CD4-positive, alpha-beta T cell treated with Interleukin-4 for 4 hours (primary cell): ENCODE results near the gene CAPN11.

Experiments used
- DNase-seq: peaks from one replicate; pipeline ENCODE4 v3.0.0-alpha.2; 2020

The CAPN11 gene

DNA sequence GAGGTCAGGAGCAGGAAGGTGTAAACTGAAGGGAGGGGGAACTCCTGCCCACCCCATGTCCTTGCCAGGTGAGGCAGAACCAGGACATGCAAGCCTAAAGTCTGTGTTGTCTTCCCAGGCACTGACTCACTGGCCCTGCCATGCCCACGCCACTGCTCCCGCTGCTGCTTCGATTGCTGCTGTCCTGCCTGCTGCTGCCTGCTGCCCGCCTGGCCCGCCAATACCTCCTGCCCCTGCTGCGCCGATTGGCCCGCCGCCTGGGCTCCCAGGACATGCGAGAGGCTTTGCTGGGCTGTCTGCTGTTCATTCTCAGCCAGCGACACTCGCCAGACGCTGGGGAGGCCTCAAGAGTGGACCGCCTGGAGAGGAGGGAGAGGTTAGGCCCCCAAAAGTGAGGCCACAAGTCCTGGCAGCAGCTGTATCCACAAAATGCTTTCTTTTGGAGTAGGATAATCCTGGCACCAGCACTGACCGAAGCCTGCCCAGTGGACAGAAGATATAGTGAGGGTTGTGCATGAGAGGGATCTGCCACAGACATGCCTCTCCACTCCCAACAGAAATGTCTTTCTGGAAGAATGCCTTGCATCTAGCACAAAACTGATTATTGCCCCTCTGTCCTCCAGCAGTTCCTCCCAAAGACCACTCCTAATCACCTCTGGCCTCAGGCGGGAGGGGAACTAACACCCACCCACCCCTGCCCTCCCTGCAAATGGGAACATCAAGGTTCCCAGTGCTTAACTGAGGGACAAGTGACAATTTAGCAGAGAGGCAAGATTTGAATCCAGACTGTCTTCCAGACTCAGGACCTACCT, 58.9 kb downstream of the CAPN11 start:
- no peak for DNase-seq

DNA sequence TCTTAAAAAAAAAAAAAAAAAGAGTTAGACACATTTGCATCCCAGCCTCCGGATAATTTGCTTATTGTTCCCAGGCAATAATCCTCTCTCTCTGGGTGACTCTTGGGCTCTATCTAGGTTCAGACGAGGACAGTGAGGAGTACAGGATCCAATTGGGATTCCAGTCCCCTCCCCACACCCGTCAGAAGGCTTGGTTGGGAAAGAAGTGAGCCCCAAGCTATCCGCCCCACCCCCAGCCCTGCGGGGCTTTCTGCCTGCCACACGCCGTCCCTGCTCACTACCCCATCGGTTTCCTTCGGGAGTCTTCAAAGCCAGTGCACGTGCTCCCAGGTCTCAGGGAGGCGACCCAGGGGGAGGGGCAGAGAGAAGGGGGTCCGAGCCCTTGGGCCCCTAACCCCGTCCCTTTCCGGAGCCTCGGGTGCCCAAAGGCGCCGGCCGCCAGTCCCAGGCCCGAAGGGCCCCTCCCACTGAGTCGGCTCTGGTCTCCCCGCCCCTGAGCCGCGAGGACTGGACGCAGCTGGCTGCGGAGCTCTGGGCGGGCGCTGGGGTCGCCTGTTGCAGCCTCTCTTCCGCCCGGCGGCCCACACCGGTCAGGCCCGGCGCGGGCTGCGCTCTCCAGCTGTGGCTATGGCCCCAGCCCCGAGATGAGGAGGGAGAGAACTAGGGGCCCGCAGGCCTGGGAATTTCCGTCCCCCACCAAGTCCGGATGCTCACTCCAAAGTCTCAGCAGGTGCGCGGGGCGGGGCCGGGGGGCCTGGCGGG, 60.6 kb downstream of the CAPN11 start:
- DNase-seq, result no peak

DNA sequence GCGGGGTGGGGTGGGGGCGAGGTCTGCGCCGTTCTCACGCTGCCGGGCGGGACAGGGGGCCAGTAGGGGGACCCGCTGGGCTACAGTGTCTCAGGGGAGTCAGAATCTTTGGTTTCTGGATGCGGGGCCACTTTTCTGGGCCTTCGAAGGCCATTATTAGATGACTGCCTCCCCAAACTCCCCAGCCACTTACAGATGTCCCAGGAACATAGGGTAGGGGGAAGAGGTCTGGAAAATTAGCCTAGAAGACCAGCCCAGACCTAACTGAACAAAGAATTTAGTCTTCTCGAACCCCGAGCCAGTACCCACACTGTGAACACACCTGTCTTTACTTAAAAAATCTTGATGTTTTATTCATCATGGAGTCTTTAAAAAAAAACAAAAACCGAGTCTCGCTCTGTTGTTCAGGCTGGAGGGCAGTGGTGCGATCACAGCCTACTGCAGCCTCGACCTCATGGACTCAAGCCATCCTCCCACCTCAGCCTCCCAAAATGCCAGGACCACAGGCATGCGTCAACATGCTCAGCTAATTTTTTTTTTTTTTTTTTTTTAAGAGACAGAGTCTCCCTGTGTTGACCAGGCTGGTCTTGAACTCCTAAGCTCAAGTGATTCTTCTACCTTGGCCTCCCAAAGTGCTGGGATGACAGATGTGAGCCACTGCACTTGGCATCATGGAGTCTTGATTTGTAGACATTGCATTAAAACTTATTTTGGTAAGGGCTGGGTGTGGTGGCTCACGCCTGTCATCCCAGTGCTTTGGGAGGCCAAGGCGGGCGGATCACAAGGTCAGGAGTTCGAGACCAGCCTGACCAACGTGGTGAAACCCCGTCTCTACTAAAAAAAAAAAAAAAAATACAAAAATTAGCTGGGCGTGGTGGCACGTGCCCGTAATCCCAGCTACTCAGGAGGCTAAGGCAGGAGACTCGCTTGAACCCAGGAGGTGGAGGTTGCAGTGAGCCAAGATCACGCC, 61.5 kb downstream of the CAPN11 start:
- DNase-seq, result no peak

DNA sequence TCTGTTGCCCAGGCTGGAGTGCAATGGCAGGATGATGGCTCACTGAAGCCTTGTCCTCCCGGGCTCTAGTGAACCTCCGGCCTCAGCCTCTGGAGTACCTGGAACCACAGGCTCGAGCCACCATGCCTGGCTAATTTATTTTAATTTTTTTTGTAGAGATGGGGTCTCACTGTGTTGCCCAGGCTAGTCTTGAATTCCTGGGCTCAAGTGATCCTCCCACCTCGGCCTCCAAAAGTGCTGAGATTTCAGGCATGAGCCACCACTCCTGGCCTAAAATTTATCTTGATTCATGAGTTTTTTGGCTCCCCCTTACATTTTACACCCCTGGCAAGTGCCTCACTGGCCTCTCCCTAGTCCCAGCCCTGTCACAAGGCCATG, 62.3 kb downstream of the CAPN11 start:
- DNase-seq, result no peak

DNA sequence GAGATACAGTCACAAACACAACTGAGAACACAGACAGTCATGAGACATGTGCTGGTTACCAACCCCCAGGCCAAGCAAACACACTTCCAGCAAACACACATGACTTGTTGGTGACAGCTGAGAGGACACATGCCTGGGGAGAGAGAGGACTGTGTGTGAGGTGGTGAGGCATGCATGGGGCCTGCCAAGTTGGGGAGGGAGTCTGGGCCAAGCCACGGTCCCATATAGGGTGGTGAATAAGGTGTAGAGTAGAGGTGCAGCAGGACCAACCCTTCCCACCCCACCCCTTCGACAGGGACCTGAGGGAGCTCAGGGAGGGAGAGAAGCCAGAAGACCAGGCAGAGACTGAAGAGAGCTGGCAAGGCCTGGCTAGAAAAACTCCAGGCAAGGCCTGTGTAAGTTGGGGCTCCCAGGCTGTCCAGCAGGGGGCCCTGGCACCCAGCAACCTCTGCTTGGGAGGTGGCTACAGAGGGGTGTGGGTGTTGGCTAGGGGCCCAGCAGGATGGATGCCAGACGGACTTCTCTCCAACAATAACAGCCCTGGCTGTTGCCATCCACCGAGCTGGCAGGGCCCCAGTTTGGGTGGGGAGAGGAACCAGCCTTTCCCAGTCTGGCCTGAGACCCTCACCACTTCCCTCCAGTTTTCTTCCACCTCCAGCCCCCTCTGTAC, 62.8 kb downstream of the CAPN11 start:
- DNase-seq, result peak; percentile 70

DNA sequence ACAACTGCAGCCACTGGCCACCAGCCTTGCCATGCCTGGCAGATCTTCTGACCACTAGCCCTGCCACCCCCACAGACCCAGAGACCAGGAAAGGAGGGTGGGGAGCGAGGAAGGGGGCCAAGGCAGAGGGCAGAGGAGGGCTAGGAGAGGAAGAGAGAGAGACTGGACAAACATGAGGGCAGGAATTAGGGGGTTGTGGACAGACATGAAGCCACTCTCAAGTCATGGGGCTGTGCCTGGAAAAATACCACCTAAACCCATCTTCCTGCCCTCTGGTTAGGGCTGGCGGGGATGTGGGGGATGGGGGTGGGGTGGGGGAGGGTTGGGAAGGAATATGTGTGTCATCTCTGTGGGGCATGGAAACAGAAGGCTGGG, 63.3 kb downstream of the CAPN11 start:
- no peak for DNase-seq

DNA sequence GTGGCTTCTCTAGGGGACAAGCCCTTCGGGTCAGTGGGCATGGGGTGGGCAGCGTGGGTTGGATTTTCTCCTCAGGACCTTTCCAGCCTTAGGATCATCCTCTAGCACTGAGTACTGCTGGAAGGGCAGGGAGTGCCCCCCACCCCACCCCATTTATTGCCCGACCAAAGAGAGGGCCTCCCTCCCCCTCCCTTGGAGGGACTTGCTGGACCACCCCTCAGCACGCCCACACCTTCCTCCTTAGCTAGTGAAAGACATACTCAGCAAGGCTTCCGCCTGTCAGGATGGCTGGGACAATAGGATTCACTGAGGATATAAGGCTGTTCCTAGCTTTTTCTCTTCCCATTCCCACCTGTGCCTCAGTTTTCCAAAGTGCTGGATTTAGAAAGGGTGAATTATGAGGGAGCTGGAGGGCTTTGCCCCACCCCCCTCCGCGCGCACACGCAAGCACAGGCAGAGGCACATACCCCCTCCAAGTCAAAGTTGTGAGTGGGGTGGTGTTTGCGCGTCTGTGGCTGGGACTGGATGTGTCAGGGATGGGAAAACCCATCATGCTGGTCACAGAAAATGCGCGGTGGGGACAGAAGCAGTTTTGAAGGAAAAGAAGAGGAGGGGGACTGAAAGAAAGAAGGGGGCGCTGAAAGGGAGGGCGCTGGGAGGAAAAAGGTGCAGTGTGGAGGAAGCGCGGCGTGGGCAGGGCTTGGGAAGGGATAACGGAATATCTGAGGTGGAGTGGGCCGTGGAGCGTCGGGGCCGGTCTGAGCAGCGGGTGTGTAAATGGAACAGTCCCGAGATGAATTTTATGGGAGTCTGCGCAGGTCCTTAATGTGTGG, 64.1 kb downstream of the CAPN11 start:
- DNase-seq, result no peak

DNA sequence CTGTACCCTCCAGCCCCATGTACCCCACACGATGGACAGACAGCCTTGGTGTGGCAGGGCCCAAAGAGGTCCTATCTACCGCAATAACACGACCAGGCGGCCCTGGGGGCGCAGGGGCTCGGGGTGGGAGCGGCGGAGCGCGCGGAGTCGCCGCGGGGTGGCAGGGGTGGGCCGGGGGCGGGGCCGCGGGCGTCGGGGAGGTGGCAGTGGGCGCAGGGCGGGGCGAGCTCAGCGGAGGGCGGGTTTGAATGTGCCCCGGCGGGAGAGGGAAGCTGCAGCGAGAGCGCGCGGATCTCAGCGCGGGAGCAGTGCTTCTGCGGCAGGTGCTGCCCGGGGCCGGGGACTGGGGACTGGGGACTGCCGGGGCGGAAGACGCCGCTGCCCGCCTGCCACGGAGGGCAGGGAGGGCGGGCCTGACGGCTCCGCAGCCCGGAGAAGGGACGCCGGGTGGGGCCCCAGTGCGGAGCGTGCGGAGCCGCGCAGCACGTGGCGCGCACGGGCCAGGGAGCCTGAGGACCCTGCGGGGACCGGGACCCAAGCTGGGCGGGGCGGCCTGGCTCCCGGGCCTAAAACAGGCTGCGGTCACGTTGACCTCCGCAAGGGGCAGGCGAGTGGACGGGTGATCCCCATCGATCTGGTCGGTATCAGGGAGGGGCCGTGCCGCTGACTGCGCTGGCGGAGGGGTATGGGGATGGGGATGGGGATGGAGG, 64.9 kb downstream of the CAPN11 start, which contains the start of gene SLC29A1:
SLC29A1 (plus strand) TSS at position 277 of the 710 bp plus-strand sequence. CDS start 3,719 bp downstream, outside the sequence.
- peak; percentile 77 for DNase-seq

DNA sequence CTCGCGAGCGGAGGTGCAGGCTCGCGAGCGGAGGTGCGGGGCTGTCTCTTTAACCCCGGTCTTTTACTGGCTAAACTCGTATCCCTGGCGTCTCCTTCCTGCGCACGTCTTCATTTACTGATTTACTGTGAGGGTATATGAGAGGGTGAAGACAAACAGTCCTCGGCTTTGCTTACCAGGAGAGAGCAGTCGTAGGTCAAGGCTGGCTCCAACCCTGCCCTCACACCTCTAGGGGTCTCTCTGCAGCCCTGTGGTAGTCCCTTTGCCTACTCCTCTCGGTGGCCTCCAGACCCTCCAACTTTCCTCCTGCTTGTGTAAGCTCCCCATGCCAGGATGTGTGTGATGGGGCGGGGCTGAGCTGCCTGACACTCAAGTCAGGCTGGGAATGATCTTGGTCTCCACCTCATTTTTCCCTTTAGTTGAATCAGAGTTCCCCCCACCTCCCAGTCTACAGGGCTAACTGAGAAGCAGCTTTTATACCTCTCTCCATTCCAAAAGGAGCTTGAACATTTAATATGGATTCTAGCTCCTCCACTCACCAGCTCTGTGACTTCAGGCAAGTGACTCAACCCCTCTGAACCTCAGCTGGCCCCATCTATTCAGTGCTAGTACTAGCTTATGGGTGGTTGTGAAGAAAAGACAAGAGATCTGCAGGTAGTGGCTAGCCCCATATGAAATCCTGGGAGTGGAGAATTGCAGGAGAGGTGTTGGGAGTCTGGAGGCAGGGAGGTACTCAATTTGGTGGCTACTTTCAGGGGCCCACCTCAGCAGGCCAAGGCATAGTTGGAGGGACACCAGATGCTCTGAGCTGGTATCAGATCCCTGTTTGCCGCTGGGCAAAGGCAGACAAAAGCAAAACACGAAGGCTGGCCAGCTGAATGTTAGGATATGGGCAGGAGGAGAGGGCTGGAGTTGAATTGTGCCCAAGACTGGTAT, 65.7 kb downstream of the CAPN11 start:
- no peak for DNase-seq

DNA sequence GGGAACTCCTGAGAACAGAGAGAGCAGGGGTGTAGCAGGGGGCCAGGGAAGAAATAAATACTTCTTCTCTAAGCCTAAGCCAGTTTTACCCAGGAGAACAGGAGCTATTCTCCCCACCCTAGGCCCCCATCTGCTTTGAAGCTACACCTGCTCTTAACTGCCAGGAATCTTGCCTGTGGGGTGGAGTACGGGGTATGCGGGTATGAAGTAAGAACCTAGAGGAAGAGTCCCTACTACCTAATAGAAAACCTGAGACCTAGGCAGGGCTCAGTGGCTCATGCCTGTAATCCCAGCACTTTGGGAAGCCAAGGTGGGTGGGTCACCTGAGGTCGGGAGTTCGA, 66.3 kb downstream of the CAPN11 start:
- no peak for DNase-seq

DNA sequence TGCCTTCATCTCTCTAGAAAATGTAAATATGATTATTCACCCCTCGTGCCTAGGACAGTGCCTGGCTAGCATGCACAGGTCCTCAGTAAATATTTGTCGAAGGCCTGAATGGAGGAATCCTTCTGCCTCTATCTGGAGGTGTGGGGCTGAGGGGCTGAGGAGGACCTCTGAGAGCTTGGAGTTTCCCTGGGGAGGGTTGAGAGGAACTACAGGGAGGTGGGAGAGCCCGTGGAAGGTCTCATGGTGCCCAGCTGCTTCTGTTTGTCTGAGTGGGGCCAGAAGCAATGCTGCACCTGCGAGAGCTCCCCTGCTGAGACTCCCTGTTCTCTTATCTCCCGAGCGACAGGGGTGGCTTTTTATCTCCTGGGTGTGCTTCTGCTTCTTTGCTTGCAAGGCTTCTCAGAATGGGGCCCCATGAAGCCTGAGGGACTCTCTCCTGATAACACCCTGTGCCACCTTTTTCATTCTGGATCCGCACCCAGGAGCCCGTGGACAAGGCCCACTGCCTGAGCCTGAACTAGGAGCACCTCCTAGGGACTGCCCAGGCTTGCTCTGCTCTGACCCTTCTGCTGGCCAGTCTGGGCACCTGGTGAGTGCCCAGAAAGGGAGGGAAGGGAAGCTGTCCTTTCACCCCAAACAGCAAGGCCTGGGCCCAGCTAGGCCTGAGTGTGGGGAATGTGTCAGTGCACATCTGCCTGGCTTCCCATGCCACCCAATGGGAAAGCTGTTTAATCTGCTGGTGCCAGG, 67.1 kb downstream of the CAPN11 start:
- no peak for DNase-seq

DNA sequence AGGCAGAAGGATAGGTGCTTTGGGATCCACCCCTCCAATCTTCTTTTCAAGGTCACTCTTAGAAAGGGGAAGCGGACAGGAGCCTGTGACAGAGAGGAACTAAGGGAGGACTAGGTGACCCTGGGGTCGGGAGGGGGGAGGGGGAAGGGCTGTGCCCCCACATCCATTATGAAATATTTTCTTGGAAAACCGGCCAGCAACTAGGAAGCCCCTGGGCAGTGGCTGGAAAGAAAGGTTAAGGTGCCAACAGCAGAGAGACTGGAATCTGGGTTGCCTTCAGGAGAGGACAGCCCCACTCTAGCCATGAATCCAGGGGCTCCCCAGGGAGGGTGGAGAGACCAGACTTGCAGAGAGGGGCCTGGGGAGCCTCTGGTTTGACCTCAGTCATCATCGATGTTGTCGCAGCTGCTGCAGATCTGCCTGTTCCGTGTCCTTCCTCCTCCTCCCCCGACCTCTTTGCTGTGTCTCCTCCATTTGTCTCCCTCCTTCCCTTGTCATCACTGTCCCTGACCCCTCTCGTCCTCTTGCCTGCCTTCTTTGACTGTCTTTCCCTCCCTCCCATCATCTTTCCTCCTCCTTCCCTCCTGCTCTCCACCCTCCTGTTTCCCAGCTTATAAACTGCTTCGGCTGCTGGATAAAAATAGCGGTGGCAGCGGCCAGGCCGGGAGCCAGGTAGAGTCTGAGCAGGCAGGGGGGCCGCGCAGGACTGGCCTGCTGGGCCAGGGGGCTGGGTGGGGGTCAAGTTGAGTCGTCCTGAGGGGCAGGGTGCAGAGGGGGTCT, 67.9 kb downstream of the CAPN11 start:
- no peak for DNase-seq

DNA sequence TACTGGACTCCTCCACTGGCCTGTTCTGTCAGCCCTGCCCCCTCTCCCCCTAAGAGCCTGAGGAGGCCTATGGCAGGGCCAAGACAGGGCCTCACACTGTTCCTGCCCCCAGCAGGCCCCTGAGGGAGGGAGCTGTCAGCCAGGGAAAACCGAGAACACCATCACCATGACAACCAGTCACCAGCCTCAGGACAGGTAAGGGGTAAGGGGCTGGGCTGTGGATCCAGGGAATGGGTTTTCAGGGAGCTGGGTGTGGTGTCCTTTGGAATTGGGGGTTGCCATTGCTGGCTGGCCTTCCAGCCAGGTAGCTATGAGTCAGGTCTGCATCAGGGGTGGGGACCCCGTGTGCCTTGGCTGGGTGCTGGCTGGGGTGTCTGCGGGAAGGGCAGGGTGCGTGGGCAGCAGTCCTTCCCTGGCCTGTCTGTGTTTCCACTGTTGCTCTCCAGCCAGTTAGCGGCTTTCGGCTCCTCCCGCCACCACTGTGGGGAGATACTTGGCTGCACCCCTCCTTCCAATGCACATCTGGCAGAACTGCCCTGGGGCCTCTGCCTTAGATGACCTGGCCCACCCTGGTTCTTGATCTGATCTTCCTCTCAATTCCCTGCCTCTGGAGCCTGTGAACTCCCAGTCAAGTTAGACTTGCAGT, 68.7 kb downstream of the CAPN11 start:
- DNase-seq, result no peak

DNA sequence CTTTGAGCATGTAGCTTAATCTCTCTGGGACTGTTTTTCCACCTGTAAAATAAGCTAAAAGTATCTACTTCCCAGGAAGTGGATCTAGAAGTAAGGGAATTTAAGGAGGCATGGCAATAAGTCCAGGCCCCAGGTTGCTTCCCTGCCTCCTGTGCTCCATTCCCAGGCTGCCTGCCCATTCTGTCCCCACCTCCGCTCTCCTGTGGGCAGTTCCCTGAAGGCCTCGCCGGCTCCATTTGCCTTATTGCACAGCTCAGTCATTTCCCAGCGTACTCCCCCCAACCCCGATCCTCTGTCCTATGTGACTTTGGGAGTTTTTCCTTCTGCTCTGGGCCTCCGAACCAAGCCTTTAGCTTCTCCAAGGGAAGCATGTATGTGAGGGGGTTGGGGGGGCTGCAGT, 69.4 kb downstream of the CAPN11 start:
- no peak for DNase-seq

DNA sequence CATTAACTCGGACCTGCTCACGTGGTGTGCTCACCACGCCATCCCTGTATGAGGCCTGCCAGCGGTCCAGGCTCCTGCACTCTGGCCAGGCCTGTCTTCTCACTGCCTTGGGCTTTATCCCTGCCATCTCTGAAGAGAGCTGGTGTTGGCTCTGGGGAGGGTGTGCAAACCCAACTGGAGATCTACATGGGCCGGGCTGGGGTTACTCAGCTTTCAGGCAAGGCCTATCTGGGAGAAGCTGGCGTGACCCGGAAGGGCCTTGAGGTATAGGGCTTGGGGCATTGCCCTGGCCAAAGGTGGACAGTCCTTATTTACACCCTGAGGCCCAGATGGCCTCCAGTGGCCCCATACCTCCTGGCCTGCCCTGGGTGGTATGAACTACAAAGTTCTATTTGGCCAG, 69.8 kb downstream of the CAPN11 start:
- no peak for DNase-seq

DNA sequence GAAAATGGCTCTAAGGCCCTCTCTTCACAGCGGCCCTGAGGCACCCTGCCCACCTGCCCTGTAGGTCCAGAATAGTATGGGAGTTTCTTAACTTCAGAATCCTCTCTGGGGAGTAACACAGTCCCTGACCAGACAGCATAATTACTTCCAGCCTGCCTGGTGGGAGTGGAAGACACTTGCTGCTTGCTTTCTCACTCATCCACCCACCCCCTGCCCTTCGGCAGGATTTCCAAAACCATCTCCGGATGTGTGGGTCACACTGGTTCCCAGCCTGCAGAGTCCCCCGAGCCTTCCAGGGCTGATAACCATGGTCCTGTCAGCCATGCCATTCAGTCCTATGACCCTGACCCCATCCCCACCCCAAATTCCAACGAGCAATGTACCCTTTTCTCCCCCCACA, 70.2 kb downstream of the CAPN11 start:
- no peak for DNase-seq

DNA sequence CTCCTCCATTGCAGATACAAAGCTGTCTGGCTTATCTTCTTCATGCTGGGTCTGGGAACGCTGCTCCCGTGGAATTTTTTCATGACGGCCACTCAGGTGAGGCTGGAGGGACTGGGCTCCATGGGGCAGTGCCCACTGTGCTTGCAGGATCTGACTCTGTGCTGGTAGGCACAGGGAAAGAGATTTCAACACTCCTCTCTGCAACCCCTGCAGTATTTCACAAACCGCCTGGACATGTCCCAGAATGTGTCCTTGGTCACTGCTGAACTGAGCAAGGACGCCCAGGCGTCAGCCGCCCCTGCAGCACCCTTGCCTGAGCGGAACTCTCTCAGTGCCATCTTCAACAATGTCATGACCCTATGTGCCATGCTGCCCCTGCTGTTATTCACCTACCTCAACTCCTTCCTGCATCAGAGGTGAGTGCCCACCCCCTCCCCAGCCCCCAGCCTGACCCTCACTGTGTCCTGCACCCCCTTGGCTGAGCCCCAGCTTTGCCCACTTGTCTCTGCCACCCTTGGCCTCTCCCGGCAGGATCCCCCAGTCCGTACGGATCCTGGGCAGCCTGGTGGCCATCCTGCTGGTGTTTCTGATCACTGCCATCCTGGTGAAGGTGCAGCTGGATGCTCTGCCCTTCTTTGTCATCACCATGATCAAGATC, 70.9 kb downstream of the CAPN11 start:
- no peak for DNase-seq
